Kidney (tissue), 14 donors: ENCODE results near the gene FRA10AC1. TPM values are rescaled to one million over a fixed set of nuclear protein-coding genes. Genes with fewer than 3 reads are reported as not detected.

Source experiments
- DNase-seq, 5 donors: peaks; one replicate each; pipeline ENCODE4 v3.0.0-alpha.2; 2013 to 2020
- FAIRE-seq: peaks from 2 replicates; lab custom pipeline; 2012; peaks lifted over from hg19 to GRCh38; lab: Jason Lieb, UNC
- H3K27ac ChIP-seq, 2 donors: one replicate each; pipeline ENCODE4 v1.7.0; 2013; ENCODE audit warnings: low read depth in 2 of 2, low read length in 2 of 2, inconsistent platforms in 1 of 2
- H3K27me3 ChIP-seq: one replicate; pipeline ENCODE4 v1.7.1; 2013; ENCODE audit warnings: low read length, inconsistent platforms; ENCODE audit not compliant: control insufficient read depth, insufficient read depth
- H3K36me3 ChIP-seq, 3 donors: one replicate each; pipeline versions ENCODE4 v1.7.0 to v1.7.1; 2013; ENCODE audit warnings: low read length in 3 of 3, control low read depth in 1 of 3, inconsistent platforms in 1 of 3; ENCODE audit not compliant: insufficient read depth in 3 of 3, control insufficient read depth in 2 of 3
- H3K4me1 ChIP-seq, 3 donors: one replicate each; pipeline versions ENCODE4 v1.7.0 to v1.7.1; 2013; ENCODE audit warnings: low read length in 3 of 3, inconsistent platforms in 1 of 3, low read depth in 1 of 3; ENCODE audit not compliant: control insufficient read depth in 2 of 3, insufficient read depth in 2 of 3
- H3K4me3 ChIP-seq, 3 donors: one replicate each; pipeline versions ENCODE4 v1.7.0 to v1.8.1; 2013; ENCODE audit warnings: low read length in 3 of 3, control low read depth in 1 of 3, inconsistent platforms in 1 of 3
- H3K9ac ChIP-seq, 3 donors: one replicate each; pipeline versions ENCODE4 v1.7.0 to v1.7.1; 2013; ENCODE audit warnings: low read length in 3 of 3, control low read depth in 1 of 3, inconsistent platforms in 1 of 3
- H3K9me3 ChIP-seq, 3 donors: one replicate each; pipeline versions ENCODE4 v1.7.0 to v1.7.1; 2013; ENCODE audit warnings: low read length in 3 of 3, control low read depth in 1 of 3, inconsistent platforms in 1 of 3; ENCODE audit not compliant: control insufficient read depth in 2 of 3, insufficient read depth in 1 of 3
- CTCF ChIP-seq: IDR thresholded peaks from 3 replicates; pipeline ENCODE4 v1.5.1; 2012; ENCODE audit warnings: mild to moderate bottlenecking, moderate library complexity, borderline replicate concordance; ENCODE audit not compliant: insufficient read depth; ENCODE audit errors: extremely low read depth
- intact Hi-C: fragments of 100-400 bp; cut with DNase I; formaldehyde crosslinking; loops from one replicate; pipeline ENCODE4 v1.11.1; 2022
- polyA plus RNA-seq: library from polyadenylated mRNA; stranded (reverse); fragments of 350-450 nt; fragmentation: Illumina TruSeq; extraction: RNeasy Lipid Tissue Mini Kit (QIAGEN cat#74804); gene quantifications from one replicate; pipeline ENCODE4 v1.2.3, GENCODE V29; 2014; ENCODE audit warnings: low read depth, low replicate concordance; ENCODE audit not compliant: insufficient read depth
- total RNA-seq: library from RNA; stranded (reverse); fragmentation: NEBNext Ultra II Directional; extraction: Animal tissue kit (Norgen Biotek cat#: 25700); gene quantifications from one replicate; pipeline ENCODE4 v1.2.1, GENCODE V29; 2021
- donor health status: control.
- donor health status: control.
- donor health status: control.
- donor health status: control.
- donor health status: control.
- donor health status: DM: yes; HTN: yes; CAD: no.
- donor health status: Normal renal cell carcinoma (clear cell type).

Gene FRA10AC1
- total and polyA plus RNA-seq, 2 donors from 2014 or later, result 15.6 to 18.9 TPM

- DNase-seq, result no peak
- Histone ChIP-seq H3K4me1 (no peaks in the 10 kb centered on the region), H3K27ac (no peak overlapping the region), H3K27me3 (no peaks in the 10 kb centered on the region), H3K36me3 (no peaks in the 10 kb centered on the region), H3K4me3 (no peak overlapping the region), H3K9me3 (no peaks in the 10 kb centered on the region), H3K9ac (no peak overlapping the region)
- no peak for FAIRE-seq
- intact Hi-C loops, result no loop called here
- TF ChIP-seq CTCF, result no peak
These were observed 79.5 kb downstream of the FRA10AC1 start for GRCh38 chr10:93622942-93623341.

GRCh38 chr10:93620925-93621324 lies 81.5 kb downstream of the FRA10AC1 start:
- Histone ChIP-seq H3K9ac (no peak overlapping the region), H3K9me3 (no peaks in the 10 kb centered on the region), H3K4me3 (no peak overlapping the region), H3K27me3 (no peaks in the 10 kb centered on the region), H3K4me1 (no peaks in the 10 kb centered on the region), H3K27ac (no peak overlapping the region), H3K36me3 (no peaks in the 10 kb centered on the region)
- no peak for FAIRE-seq
- DNase-seq, result no peak
- intact Hi-C loops, result no loop called here
- TF ChIP-seq CTCF, result no peak

Other genes with a start within 250 kb of the FRA10AC1 start
- gene MYOF, start 220.3 kb downstream of the FRA10AC1 start, total RNA-seq, result 134 TPM
- gene MYOF, start 220.3 kb downstream of the FRA10AC1 start, polyA plus RNA-seq, result 11.5 TPM
- 0.88 TPM for gene CEP55, start 206.0 kb downstream of the FRA10AC1 start, total RNA-seq
- gene CEP55, start 206.0 kb downstream of the FRA10AC1 start, polyA plus RNA-seq, result 0.39 TPM
- gene FFAR4, start 135.9 kb downstream of the FRA10AC1 start, total RNA-seq, result 1.0 TPM
- gene FFAR4, start 135.9 kb downstream of the FRA10AC1 start, polyA plus RNA-seq, result 0.11 TPM
- gene RBP4, start 101.4 kb downstream of the FRA10AC1 start, total RNA-seq, result 77.4 TPM
- gene RBP4, start 101.4 kb downstream of the FRA10AC1 start, polyA plus RNA-seq, result 24.3 TPM
- gene PDE6C, start 90.1 kb downstream of the FRA10AC1 start, total RNA-seq, result not detected
- not detected for gene PDE6C, start 90.1 kb downstream of the FRA10AC1 start, polyA plus RNA-seq
- not detected for gene LGI1, start 55.3 kb upstream of the FRA10AC1 start, total RNA-seq
- not detected for gene LGI1, start 55.3 kb upstream of the FRA10AC1 start, polyA plus RNA-seq
- gene SLC35G1, start 191.4 kb upstream of the FRA10AC1 start, total RNA-seq, result 3.1 TPM
- gene SLC35G1, start 191.4 kb upstream of the FRA10AC1 start, polyA plus RNA-seq, result 2.6 TPM